HTERT RPE-1 (cell line): Measurements from ENCODE around the gene PEAK1.

Experiments
- in situ Hi-C: fragments of 300-500 bp; cut with MboI; formaldehyde crosslinking; loops from 4 replicates; pipeline ENCODE4 v1.14.3; 2020; ENCODE audit warnings: low sequenced_read_pairs

PEAK1 gene

DNA sequence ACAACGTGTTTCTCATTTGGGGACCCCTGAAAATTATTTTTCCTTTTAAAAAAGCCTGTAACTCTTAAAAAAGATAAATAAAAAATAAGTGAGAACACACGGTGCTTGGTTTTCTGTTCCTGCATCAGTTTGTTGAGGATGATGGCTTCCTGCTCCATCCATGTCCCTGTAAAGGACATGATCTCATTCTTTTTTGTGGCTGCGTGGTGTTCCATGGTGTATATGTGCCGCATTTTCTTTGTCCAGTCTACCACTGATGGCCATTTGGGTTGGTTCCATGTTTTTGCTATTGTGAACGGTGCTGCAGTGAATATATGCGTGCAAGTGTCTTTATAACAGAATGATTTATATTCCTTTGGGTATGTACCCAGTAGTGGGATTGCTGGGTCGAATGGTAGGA, 351.3 kb downstream of the PEAK1 start:
- in situ Hi-C loops: no loop called here

DNA sequence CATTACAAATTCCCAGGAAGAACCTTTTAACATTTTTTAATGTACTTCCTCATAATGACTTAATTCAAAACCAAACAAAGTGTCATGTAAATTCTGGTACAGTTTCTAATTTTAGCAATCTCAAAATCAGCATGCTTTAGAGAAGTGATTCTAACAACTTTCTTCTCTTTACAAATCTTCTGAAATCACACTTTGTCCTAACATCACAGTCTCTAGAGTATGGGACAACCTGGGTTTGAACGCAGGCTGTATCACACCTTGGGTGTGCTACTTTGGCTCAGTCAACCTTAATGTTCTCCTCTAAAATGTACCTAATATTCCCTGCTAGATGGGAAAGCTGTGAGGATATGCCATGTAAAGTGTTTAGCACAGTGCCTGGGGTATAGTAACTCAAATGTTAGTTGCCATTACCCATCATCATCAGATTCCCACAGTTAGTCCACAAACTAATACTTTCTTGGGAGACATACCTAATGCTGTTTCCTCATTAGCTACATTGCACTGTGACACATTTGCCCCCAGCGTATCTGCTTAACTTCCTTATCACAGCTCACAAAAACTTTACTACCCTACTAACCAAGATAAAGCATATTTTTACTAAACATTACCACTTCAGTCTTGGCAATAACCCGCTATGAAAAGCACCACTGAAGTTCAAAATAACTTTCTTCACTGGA, 352.1 kb downstream of the PEAK1 start:
- in situ Hi-C loops: no loop called here

DNA sequence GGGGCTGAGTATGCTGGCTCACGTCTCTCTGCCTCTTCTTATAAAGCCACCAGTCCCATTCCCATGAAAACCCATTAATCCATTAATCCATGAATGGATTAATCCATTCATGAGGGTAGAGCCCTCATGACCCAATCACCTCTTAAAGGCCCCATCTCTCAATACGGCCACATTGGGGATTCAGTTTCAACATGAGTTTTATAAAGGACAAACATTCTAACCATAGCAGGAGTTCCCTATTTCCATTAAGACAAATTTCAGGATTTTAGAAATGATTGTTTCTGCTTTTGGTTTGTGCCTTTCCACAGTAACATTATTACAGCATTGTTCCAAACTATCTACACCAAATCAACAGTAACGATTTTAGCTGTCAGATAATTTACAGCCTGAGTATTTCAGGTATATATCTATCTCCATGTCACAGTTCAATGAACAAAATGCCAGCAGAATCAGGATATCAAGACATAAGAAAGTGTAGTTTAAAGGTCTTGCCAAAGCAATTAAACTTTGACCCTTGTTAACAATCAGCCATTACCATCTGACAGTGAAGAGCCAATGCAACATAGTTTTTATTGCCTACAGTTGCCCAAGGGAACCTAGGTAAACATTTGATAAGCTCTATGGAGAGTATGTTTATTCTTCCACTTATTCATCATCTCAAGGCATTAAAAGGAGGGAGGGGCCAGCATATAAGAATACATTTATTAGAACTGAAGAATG, 352.8 kb downstream of the PEAK1 start:
- in situ Hi-C loops: no loop called here

DNA sequence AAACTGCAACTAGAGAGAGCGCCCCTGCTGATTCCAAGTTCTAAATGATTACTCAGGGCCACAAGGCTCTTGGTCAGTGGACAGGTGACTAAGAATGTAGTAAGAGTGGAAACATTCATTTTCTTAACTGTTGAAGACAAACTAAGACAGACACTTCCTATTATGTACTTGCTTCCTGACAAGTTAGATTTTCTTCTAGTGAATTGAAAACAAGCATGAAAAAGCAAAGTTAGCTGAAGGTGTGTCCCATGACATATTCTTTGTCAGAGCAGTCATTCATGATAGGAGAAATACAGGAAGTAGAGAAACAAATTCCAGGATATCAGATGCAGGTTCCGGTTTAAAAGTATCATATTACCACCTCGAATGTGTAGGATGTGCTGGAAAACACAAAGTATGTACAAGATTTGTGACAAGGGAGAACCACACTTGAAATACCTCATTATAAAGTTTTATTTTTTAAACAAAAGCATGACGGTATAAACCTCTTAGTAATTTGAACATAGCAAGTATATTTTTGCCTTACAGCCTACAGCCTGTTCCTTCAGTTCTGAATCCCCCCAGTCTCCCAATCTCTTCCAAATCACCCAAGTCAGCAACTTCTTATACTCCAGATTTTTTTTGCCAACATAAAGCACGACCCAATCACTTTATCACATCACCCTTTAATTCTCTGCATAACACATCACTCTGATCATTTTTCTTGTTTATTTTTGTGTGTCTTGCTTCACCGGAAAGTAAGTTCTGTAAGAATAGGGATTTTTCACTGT, 355.2 kb downstream of the PEAK1 start:
- in situ Hi-C loops: no loop called here

DNA sequence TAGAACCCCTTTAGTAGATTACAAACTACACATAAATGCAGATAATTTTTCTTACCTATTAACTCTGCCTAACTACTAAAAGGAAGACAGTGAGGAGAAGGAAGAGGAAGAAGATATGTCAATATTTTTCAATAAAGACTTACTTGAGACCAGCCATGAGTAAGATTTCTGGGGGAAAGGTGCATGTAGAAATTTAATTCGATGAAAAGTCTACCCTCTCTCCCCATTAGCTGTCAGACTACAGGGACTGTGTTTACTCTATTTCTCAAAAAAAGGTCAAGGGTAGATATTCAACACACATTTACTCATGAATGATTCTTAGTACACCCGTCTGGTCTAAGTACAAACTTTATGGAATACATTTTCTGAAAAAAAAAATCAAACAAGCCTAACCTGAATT, 355.8 kb downstream of the PEAK1 start:
- in situ Hi-C loops: no loop called here

DNA sequence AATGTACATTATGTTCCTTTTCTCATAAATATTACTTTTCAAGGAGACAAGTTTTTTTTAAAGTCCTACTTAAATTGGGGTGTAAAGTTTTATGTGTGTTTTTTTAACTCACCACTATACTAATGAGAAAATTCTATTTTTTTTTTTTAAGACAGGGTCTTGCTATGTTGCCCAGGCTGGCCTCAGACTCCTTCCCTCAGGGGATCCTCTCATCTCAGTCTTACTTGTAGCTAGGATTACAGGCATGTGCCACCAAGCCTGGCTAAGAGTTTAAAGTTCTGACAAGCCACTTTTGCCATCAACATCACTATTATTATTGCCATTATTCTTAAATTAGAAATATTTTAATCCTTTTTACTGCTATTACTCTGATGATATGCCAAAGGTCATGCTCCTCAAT, 356.7 kb downstream of the PEAK1 start:
- in situ Hi-C loops: no loop called here

DNA sequence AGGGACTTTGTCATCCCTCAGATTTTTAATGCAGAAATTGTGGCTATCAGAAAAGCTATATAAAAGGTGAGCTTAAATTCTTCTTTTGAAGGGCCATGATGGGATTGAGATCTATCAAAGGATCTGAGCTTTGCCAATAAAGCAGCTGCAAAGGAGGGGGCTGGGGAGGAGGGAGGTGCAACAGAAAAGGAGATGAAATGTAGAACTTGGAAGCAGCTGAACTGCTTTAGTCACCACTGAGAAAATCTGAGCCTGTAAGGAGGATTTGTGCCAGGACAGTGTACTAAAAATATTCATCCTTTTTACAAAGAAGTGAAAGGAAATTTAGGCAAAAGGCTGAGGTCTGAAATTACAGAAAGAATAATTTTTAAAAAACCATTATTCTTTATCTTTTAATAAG, 359.4 kb downstream of the PEAK1 start:
- in situ Hi-C loops: no loop called here

DNA sequence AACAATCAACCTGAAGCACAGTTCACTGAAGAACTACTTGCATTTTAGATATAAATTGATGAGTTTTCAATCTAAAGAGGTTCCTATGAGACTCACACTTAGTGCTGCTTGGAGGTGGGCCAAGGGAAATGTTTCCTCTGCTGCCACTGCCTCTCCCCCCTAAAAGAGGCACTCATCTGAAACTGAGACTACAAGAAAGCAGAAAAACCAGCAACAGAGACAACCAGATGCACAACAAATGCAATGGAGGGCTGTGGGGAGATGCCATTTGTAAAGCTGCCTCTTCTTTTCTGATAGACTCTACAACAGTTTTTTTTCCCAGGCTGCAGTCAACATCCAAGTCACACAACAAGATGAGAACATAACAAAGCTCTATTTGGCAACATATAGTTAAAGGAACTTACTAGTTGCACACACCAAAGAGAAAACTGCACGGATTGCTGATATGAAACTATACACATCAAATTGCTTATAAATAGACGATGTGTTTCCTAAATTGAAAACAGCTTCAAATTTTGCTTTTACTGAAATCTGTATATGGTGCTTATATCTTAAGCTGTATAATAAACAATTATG, 360.0 kb downstream of the PEAK1 start:
- in situ Hi-C loops: no loop called here

DNA sequence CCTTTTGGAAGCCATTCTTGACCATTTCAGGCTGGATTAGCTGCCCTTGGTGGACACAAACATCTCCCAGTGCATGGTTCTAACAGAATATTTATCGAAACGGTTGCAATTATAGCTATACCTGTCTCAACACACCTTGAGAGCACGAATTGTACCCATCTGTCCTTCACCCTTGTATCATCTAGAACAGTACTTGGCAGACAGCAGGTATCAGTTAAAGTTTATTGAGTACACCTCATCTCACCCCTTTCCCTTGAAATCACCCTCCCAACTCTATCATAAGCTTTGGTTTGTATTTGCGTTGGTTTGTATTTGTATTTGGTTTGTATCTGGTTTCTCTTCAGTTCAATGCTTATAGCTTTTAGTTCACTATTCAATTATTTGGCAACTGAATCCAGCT, 361.4 kb downstream of the PEAK1 start:
- in situ Hi-C loops: no loop called here

DNA sequence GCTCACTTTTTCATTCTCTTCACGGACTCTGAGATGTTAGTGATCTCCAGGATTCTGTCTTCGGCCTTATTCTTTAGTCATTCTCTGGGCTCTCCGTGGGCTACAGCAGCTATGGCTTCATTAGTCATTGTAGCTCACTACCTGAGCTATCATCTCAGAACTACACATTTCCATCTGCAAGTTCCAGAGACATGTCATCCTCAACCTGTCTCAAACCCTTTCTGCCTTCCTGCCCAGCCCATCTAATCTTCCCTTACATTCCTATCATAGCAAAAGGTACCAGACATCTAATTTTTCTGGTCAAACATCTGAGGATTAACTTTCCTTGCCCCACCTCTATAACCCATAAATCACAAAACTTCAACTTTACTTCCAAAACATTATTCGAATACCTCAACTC, 362.2 kb downstream of the PEAK1 start:
- in situ Hi-C loops: no loop called here

DNA sequence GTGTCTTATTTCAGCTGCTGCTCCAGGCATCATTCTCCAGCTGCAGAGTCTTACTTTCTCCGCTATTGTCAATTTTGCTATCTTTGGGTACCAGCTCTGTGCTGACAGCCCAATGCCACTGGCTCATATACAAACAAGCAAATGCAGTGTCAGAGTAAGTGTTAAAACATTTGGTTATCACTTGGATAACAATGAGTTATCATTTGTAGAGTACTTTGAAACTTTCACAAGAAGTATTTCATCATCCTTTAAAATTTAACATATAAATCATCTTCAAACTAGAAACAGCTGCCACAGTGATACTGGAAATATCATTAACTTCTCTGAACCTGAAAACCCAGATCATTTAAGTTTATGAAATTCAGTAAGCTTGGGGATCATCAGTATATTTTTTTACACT, 362.8 kb downstream of the PEAK1 start:
- in situ Hi-C loops: no loop called here

DNA sequence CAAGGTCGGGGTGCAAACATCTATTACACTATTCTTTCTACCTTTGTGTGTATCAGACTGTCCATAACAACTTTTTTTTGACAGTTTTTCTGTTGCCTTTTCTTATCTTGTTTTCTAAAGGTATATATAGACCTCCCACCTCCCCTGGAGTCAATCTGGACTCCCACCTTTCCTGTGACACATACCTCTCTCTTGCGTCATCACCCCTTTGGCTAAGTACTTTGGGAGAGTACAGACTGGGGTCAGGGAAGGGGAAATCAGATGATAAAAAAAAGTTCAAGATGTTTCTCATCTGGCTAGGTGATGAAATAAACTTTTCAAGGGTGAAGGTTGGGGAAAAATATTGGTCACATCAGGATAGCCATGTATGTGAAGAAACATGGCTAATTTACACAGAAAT, 366.2 kb downstream of the PEAK1 start:
- in situ Hi-C loops: no loop called here

DNA sequence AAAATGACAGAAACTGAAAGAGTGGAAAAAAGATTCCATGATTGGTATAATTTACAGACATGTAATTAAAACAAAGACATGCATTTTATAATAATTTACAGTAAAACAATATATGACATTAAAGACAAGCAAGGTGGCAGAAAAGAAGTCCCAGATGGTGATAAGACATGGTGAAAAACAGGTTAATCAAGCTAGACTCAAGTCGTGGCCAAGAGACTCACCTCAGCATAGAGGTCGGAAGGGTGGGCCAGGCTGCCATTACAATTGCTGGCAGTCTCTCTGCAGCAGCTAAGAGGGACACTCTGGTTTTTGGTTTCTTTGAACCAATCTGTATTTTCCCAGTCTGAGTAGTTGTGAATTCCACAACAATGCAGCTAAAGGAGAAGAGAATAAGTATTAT, 367.3 kb downstream of the PEAK1 start:
- in situ Hi-C loops: no loop called here
